GM12864 (cell line): ENCODE data around the gene SPATS2.

Experiments
- DNase-seq: peaks from one replicate; pipeline ENCODE4 v3.0.0-alpha.2; 2011; ENCODE audit warnings: low read depth
- H3K4me3 ChIP-seq: 2 replicates; pipeline ENCODE4 v1.5.1; 2011; ENCODE audit warnings: mild to moderate bottlenecking, low read depth, low read length, control low read depth
- CTCF ChIP-seq: IDR thresholded peaks from 2 replicates; pipeline ENCODE4 v1.5.1; 2011; ENCODE audit warnings: low read depth, mild to moderate bottlenecking, moderate library complexity, low read length, control low read depth, inconsistent platforms; ENCODE audit errors: missing control alignments

Gene SPATS2

DNA sequence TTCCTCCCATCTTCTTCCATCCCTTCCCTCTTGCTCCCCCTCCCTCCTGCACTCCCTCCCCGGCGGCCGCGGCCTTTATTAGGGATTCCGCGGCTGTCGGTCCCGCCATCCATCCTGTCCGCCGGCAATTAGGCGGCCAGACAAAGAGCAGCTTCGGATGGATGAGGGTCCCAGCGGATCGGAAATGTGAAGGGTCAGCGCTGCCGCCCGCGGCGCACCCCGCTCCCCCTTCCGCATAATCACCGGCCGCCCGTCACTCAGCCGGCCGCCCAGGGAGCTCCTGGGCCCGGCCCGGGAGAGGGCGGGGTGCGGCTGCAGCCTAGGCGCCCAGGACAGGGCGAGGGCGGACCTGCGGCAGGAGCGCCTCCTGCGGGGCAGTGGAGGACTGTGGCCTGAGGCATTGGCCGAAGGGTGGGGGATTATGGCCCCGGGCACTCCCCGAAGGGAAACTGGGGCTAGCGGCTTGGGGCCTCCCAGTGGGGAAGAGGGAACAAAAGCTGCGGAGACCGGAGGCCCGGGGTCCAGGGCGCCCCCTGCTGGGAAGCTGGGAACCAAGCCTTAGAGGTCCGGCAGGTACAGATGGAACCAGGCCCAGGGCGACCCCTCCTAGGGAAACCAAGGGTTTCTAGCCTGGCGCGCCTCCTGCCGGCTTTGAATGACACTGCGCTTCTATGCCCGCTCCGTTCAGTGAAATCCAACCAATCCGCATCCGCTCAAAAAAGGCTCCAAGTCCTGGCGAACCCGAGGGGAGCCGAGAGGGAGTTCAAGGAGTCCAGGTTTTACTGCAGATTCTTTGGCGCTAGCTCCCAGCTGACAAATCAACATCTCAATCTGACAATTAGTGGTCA is 25.0 kb upstream of the SPATS2 start:
- TF ChIP-seq CTCF, result peak; percentile 90
- H3K4me3 ChIP-seq, result peak overlapping the region; percentile 4; the same call in 1 of the 2 replicates
- peak; percentile 55 for DNase-seq

DNA sequence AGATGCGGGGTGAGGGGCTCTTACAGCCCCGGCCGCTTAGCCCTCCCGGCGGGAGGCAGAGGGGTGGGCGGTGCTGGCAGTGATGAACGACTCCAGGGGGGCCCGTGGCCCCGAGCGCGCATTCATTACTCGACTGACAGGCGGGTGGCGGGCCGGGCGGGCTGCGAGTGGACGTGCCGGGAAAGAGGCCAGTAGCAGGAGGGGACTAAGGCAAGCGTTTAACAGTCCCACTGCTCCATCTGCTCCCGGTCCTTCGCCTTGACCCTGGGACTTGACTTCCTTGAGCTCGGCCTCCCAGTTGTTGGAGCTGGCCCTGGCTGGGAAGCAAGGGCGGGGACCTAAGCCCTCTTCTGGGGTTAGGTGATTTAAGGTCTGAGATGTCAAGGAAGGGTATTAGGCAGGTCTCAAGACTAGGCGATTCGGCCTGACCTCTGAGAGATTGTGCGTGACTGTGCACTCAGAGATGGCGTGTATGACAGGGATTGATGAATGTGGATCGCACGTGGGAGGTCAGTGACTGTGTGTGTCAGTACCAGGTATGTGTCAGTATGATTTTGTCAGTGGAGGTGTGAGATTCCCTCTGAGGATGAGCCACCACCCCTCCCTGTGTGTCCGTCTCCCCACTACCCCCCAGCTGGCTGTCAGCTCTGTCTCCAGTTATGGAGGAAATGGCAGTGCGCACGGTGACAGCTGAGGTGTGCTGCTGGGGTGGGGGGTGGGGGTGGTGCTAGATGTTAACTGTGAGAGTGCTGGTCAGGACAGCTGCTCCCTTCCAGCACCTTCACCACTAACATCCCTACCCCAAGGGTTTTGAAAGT is 24.1 kb upstream of the SPATS2 start:
- H3K4me3 ChIP-seq, result 0 out of 2 replicates have a peak overlapping the region, but pooled peaks have one; percentile 4
- TF ChIP-seq CTCF, result no peak
- no peak for DNase-seq

- no peak for TF ChIP-seq CTCF
- no peak for DNase-seq
- no peak overlapping the region for H3K4me3 ChIP-seq
Measured at GRCh38 chr12:49344486-49345050, 22.7 kb upstream of the SPATS2 start.

DNA sequence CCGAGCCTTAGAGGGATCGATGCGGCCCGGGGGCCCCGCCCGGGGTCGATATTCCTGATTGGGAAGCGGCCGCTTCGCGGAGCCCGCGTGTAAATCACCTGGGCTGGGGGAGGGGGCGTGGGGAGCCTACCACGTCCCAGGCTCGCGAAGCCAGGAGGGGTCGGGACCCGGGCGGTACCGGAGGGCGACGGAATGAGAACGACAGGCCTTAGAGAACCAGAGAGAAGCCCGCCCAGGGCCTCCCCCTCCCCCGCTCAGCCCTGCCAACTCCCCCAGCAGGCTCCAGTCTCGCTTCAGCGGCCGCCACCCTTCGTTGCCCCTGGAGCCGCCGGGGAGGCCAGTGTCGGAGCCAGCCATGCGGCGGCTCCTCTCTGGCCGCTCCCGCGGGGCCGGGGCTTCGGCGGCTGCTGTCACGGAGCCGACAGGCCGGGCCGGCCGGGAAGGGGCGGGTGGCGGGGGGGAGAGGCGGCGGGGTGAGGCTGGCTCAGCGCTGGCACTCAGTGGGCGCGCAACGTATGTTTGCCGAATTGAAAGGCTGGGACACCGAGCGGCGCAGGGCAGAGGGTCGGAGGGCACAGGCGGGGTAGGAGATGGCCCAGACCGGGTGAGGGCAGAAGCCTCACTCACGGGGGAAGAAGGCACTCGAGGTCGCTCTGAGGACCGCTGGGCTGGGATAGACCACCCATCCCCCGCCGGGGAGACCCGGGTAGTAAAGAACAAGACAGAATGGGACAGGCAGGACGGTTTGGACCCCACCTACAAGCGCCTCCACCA is 22.0 kb upstream of the SPATS2 start:
- no peak for TF ChIP-seq CTCF
- H3K4me3 ChIP-seq, result peak overlapping the region; percentile 32
- DNase-seq, result no peak

DNA sequence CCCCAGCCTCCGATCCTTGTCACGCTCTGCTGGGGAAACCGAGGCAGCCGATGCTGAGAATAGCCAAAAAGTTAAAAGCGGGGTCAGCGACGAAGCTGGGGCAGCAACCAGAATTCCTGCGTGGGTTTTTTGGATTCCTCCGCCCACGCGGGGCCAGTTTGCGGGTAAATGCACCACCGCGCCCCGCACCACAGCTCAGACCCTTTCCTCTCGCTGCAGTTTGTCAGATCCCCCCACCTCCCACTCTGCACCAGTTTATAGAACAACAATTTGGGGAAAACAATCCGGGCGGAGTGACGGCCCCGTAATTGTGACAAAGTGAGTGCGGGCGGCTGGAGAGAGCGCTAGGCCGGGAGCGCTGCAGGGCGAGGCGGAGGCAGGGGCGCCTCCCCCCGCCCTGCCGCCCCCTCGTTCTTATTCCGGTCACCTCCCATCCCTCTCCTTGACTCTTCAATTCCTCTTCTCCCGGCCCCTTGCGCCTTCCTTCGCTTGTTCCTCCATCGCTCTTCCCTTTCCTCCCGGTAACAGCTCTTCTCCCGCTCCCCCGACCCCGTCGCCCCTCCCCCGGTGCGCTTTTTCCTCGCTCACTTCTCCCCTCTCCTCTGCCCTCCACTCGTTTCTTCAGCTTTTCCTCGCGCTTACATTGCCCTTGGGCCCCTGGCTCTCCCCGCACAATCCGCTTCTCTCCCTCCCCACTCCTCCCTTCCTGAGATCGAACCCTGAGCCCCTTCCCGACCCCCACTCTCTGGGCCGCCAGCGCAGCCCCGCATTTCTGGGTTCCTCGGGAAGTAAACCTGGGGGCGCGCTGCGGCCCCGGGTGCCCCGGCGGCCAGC is 21.2 kb upstream of the SPATS2 start:
- no peak for DNase-seq
- TF ChIP-seq CTCF, result no peak
- H3K4me3 ChIP-seq, result peak overlapping the region; percentile 32
